CD8-positive, alpha-beta memory T cell (primary cell): ENCODE measurements around the gene ZNF273. TPM values are rescaled to one million over a fixed set of nuclear protein-coding genes. Genes with fewer than 3 reads are reported as not detected.

Experiments
- CTCF ChIA-PET: fragments of 350-600 bp; sonication (Branson Sonifier 250); formaldehyde crosslinking; loops from one replicate; lab custom pipeline; 2021; ENCODE audit warnings: antibody characterized with exemption; lab: Charles Lee
- POLR2A ChIA-PET: fragments of 350-600 bp; sonication (Branson Sonifier 250); formaldehyde crosslinking; loops from one replicate; lab custom pipeline; 2021; ENCODE audit warnings: antibody characterized with exemption; lab: Charles Lee
- DNase-seq, 5 donors: peaks; one replicate each; pipeline versions ENCODE4 v3.0.0 to v3.0.0-alpha.2; 2020 to 2022; ENCODE audit warnings: mixed read lengths in 1 of 5
- H3K27ac ChIP-seq: one replicate; pipeline ENCODE4 v1.7.0; 2013; ENCODE audit warnings: low read depth, mild to moderate bottlenecking, low read length, moderate library complexity
- H3K27me3 ChIP-seq: 2 replicates; pipeline ENCODE4 v1.7.0; 2013; ENCODE audit warnings: low read length, mild to moderate bottlenecking; ENCODE audit not compliant: insufficient read depth, poor library complexity, severe bottlenecking
- H3K36me3 ChIP-seq: 2 replicates; pipeline ENCODE4 v1.7.0; 2013; ENCODE audit warnings: mild to moderate bottlenecking, low read length, moderate library complexity; ENCODE audit not compliant: insufficient read depth
- H3K4me1 ChIP-seq: 2 replicates; pipeline ENCODE4 v1.7.0; 2013; ENCODE audit warnings: mild to moderate bottlenecking, low read length, moderate library complexity; ENCODE audit not compliant: insufficient read depth
- H3K4me3 ChIP-seq: 2 replicates; pipeline ENCODE4 v1.7.0; 2013; ENCODE audit warnings: mild to moderate bottlenecking, low read length
- H3K9me3 ChIP-seq: 2 replicates; pipeline ENCODE4 v1.7.0; 2013; ENCODE audit warnings: mild to moderate bottlenecking, low read length
- H3K27ac Mint-ChIP-seq, 8 donors: one replicate each; pipeline ENCODE4 v1.8.0; 2020 to 2021; ENCODE audit warnings: mixed read lengths in 8 of 8, mild to moderate bottlenecking in 6 of 8, inconsistent platforms in 3 of 8, moderate library complexity in 3 of 8
- H3K27me3 Mint-ChIP-seq, 2 donors: one replicate each; pipeline ENCODE4 v1.8.0; 2020 to 2021; ENCODE audit warnings: mixed read lengths in 2 of 2, mild to moderate bottlenecking in 1 of 2, moderate library complexity in 1 of 2
- H3K36me3 Mint-ChIP-seq, 3 donors: one replicate each; pipeline ENCODE4 v1.8.0; 2020 to 2021; ENCODE audit warnings: mixed read lengths in 3 of 3, inconsistent platforms in 1 of 3, mild to moderate bottlenecking in 1 of 3
- H3K4me1 Mint-ChIP-seq, 3 donors: one replicate each; pipeline ENCODE4 v1.8.0; 2020 to 2021; ENCODE audit warnings: mixed read lengths in 3 of 3, inconsistent platforms in 1 of 3, mild to moderate bottlenecking in 1 of 3
- H3K4me3 Mint-ChIP-seq, 7 donors: one replicate each; pipeline ENCODE4 v1.8.0; 2020 to 2021; ENCODE audit warnings: mixed read lengths in 7 of 7, mild to moderate bottlenecking in 6 of 7, moderate library complexity in 4 of 7, inconsistent platforms in 2 of 7
- H3K9me3 Mint-ChIP-seq, 5 donors: one replicate each; pipeline ENCODE4 v1.8.0; 2020 to 2022; ENCODE audit warnings: mixed read lengths in 5 of 5, mild to moderate bottlenecking in 3 of 5, moderate library complexity in 2 of 5, inconsistent platforms in 1 of 5
- polyA plus RNA-seq: library from polyadenylated mRNA; unstranded; fragments of 300-500 nt; fragmentation: Illumina TruSeq; gene quantifications from one replicate; pipeline ENCODE4 v1.2.3, GENCODE V29; 2021
- total RNA-seq, 2 experiments: library from RNA; stranded (reverse); gene quantifications; one replicate each; pipeline ENCODE4 v1.2.3, GENCODE V29; 2021

Gene ZNF273
- total and polyA plus RNA-seq, 3 experiments from 2014 or later = 3.1 to 7.1 (median 6.8) TPM

DNA sequence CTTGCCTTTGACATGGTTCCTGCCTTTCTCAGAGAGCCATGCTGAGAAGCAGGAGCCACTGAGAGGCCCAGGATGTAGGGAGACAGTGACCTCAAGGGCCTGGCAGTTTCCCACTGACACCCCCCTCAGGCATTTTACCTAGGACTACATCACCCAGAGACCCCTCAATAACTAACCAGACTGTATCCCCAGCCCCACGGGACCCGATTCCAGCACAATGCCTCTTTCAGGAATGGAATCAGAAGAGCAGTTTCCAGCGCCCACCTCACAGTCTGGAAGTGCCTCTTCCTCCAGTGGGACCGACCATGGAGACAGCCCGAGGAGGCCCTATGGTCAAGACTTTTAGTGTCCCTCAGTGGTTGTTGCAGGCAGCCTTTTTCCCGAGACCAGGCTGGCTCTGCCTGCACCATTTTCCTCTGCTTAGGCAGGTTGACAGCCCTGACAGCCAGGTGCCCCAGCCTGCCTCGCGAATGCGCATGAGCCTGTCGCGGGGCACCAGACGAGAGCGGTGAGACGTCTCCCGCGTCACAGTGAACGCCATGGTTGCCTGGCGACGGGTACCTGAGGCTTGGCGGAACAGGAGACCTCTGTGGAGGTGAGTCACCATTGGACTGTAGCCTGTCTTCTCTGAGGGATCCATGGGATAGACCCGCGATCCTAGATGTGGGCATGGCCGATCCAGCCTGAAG is 28.4 kb upstream of the ZNF273 start:
- no peaks in the 10 kb centered on the region for H3K4me1 ChIP-seq
- Mint-ChIP-seq H3K27ac (no peak overlapping the region), H3K4me1 (peaks cover 6 to 17% (median 13%) of the 10 kb centered on the region in 3 donors), H3K9me3 (peaks cover 0 to 3% (median 0%) of the 10 kb centered on the region in 5 donors), H3K36me3 (no peaks in the 10 kb centered on the region), H3K27me3 (peaks cover 15 to 37% of the 10 kb centered on the region in 2 donors), H3K4me3 (no peak overlapping the region)
- no peaks in the 10 kb centered on the region for H3K27me3 ChIP-seq
- no peak overlapping the region for H3K4me3 ChIP-seq
- H3K27ac ChIP-seq = no peak overlapping the region
- ChIA-PET CTCF (no interaction called here), POLR2A (no interaction called here)
- H3K36me3 ChIP-seq = no peaks in the 10 kb centered on the region
- no peaks in the 10 kb centered on the region for H3K9me3 ChIP-seq
- DNase-seq = no peak

DNA sequence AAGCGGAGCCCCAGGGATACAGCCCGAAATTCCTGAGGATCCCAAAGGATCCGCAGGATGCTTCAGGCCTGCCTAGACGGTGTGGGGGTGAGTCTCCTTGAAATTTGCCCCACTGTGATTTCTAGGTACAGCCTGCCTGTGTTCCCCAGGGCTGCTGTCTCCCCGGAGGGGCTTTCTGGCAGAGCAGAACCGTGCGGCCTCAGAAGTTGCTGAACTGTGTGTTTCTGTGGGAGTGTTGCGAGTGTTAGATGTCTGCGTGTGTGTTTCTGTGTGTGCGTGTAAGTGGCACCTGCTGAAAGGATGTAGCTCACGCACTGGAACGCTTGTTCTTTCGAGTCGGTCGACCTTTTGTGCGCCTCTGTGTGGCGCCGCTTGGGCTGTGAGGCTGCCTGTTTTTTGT is 27.8 kb upstream of the ZNF273 start:
- no peaks in the 10 kb centered on the region for H3K9me3 ChIP-seq
- no peaks in the 10 kb centered on the region for H3K4me1 ChIP-seq
- Mint-ChIP-seq H3K27me3 (peaks cover 16 to 40% of the 10 kb centered on the region in 2 donors), H3K27ac (no peak overlapping the region), H3K4me1 (peaks cover 6 to 17% (median 13%) of the 10 kb centered on the region in 3 donors), H3K9me3 (peaks cover 0 to 3% (median 0%) of the 10 kb centered on the region in 5 donors), H3K36me3 (no peaks in the 10 kb centered on the region), H3K4me3 (no peak overlapping the region)
- H3K4me3 ChIP-seq = no peak overlapping the region
- no peaks in the 10 kb centered on the region for H3K36me3 ChIP-seq
- ChIA-PET POLR2A (no interaction called here), CTCF (no interaction called here)
- no peak for DNase-seq
- no peaks in the 10 kb centered on the region for H3K27me3 ChIP-seq
- no peak overlapping the region for H3K27ac ChIP-seq

DNA sequence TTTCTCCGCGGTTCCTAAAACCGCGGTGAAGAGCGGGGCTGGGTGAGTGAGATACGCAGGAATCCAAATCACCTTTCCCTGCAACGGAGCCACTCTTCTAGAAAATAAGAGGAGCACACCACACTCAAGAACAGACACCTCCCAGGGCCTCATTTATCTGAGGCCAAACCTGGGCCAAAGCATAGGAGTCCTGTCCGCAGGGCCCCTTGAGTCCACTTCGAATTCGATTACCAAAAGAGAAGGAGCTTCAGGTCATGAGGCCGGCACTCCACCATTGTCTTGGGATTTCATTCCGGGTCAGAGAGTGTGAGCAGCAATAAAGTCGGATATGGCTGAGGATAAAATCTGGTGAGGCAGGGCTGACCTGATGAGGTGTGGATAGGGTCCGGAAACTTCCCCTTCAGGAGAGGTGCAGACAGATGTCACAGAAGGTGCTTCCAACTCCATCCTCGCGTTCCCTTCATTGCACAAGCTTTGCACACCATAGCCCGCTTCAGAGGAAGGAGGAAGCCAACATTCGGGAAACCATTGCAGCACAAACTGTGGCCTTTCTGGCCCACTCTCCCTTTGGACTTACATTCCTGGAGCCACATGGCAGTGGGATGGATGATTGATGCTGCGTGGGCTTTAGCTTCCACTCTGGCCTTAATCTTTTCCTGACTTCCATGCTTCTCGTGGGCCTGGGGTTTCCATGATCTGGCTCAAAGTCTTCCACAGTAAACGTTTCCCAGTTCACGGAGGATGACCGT is 27.2 kb upstream of the ZNF273 start:
- no peaks in the 10 kb centered on the region for H3K9me3 ChIP-seq
- Mint-ChIP-seq H3K27ac (peak overlapping the region in 1 of 8 donors; percentile 47), H3K36me3 (no peaks in the 10 kb centered on the region), H3K4me1 (peaks cover 6 to 17% (median 13%) of the 10 kb centered on the region in 3 donors), H3K4me3 (no peak overlapping the region), H3K9me3 (peaks cover 0 to 3% (median 0%) of the 10 kb centered on the region in 5 donors), H3K27me3 (peaks cover 16 to 45% of the 10 kb centered on the region in 2 donors)
- no peaks in the 10 kb centered on the region for H3K27me3 ChIP-seq
- POLR2A ChIA-PET = no interaction called here
- no peaks in the 10 kb centered on the region for H3K4me1 ChIP-seq
- no peak overlapping the region for H3K4me3 ChIP-seq
- CTCF ChIA-PET = no interaction called here
- no peaks in the 10 kb centered on the region for H3K36me3 ChIP-seq
- no peak overlapping the region for H3K27ac ChIP-seq
- DNase-seq = no peak

DNA sequence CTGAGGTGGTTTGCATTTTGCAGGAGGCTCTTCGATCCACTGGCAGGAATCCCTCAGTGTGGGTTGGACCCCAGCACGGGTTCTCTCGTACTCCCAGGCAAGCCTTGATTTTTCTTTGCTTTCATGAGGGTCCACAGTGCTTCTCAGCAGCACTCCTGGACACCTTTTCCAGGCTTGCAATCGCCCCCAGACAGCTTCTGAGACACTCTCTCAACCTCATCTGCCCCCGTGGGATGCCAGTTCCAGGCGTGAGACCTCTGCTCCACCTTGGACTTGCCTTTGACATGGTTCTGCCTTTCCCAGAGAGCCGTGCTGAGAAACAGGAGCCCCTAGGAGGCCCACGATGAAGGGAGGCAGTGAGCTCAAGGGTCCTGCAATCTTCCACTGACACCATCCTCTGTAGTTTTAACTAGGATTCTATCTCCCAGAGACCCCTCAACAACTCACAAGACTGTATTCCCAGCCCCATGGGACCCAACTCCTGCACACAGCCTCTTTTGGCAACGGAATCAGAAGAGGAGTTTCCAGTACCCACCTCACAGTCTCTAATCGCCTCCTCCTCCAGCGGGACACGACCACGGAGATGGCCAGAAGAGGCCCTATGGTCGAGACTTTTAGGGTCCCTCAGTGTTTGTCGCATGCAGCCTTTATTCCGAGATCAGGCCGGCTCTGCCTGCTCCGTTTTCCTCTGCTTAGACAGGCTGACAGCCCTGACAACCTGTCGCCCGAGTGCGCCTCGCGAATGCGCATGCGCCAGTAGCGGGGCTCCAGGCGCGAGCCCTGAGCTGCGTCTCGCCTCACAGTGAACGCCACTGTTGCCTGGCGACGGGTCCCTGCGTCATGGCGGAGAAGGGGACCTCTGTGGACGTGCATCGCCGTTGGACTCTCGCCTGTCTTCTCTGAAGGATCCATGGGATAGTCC is 26.0 kb upstream of the ZNF273 start:
- Mint-ChIP-seq H3K36me3 (no peaks in the 10 kb centered on the region), H3K4me1 (peaks cover 6 to 23% (median 13%) of the 10 kb centered on the region in 3 donors), H3K27ac (peak overlapping the region in 6 of 8 donors; percentile 49 to 79 (median 66)), H3K9me3 (peaks cover 0 to 3% (median 0%) of the 10 kb centered on the region in 5 donors), H3K4me3 (peak overlapping the region; percentile 59 to 82 (median 77)), H3K27me3 (peaks cover 19 to 47% of the 10 kb centered on the region in 2 donors)
- Histone ChIP-seq H3K9me3 (no peaks in the 10 kb centered on the region), H3K4me1 (no peaks in the 10 kb centered on the region), H3K4me3 (peak overlapping the region; percentile 46), H3K36me3 (no peaks in the 10 kb centered on the region), H3K27ac (no peak overlapping the region), H3K27me3 (no peaks in the 10 kb centered on the region)
- CTCF ChIA-PET = interaction anchor here (0.9 kb wide), 1 partner anchor 11 kb away, joined by 3 read pairs; no protein-coding TSS in a partner anchor
- DNase-seq = peak; percentile 49 to 87 (median 62)
- POLR2A ChIA-PET = interaction anchor here (1.0 kb wide), 1 partner anchor 83 kb away, joined by 3 read pairs; the partner anchor contains the start of gene ZNF138

DNA sequence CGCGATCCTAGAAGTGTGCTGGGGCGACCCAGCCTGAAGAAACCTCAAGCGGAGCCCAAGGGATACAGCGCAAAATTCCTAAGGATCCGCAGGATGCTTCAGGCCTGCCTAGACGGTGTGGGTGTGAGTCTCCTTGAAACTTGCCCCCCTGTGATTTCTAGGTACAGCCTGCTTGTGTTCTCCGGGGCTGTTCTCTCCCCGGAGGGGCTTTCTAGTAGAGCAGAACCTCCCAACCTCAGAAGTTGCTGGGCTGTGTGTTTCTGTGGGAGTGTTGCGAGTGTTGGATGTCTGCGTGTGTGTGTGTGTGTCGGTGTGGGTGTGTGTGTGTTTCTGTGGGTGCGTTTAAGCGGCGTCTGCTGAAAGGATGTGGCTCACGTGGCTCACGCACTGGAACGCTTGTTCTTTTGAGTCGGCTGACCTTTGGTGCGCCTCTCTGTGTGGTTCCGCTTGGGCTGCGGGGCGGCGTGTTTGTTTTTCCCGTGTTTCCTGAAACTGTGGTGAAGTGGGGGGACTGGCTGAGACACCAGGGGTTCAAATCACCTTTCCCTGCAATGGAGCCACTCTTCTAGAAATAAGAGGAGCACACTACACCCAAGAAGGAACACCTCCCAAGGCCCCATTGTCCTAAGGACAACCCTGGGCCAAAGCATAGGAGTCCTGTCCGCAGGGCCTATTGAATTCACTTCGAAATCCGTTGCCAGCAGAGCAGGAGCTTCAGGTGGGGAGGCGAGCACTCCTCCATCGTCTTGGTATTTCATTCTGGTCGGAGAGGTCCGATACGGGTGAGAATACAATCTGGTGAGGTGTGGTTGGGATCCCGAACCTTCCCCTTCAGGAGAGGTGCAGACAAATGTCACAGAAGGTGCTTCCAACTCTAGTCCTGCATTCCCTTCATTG is 25.1 kb upstream of the ZNF273 start:
- POLR2A ChIA-PET = interaction anchor here (1.0 kb wide), 1 partner anchor 84 kb away, joined by 3 read pairs; the partner anchor contains the start of gene ZNF138
- Histone ChIP-seq H3K27me3 (no peaks in the 10 kb centered on the region), H3K4me1 (no peaks in the 10 kb centered on the region), H3K9me3 (no peaks in the 10 kb centered on the region), H3K27ac (no peak overlapping the region), H3K36me3 (no peaks in the 10 kb centered on the region), H3K4me3 (peak overlapping the region; percentile 46)
- Mint-ChIP-seq H3K27ac (peak overlapping the region in 5 of 8 donors; percentile 23 to 79 (median 65)), H3K9me3 (peaks cover 0 to 2% (median 0%) of the 10 kb centered on the region in 5 donors), H3K27me3 (peaks cover 17 to 52% of the 10 kb centered on the region in 2 donors), H3K4me3 (peak overlapping the region; percentile 59 to 82 (median 77)), H3K4me1 (peaks cover 12 to 31% (median 19%) of the 10 kb centered on the region in 3 donors), H3K36me3 (no peaks in the 10 kb centered on the region)
- CTCF ChIA-PET = interaction anchor here (0.9 kb wide), 1 partner anchor 10 kb away, joined by 3 read pairs; no protein-coding TSS in a partner anchor
- peak in 1 of 5 donors; percentile 38 for DNase-seq

DNA sequence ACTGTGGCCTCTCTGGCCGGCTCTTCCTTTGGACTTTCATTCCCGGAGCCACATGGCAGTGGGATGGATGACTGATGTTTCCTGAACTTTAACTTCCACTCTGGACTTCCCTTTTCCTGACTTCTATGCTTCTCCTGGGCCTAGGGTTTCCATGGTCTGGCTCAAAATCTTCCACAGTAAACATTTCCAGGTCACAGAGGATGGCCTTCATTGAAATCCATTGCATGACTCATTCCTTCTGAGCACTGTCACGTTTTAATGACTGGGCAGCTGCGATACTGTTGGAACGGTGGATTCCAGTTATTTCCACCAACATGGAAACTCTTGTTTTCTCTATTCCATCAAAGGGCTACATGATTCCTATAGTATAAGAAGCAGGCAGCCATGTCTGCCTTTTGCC is 24.4 kb upstream of the ZNF273 start:
- H3K36me3 Mint-ChIP-seq = no peaks in the 10 kb centered on the region
- DNase-seq = no peak
- Histone ChIP-seq H3K9me3 (no peaks in the 10 kb centered on the region), H3K4me3 (no peak overlapping the region), H3K27me3 (no peaks in the 10 kb centered on the region), H3K27ac (no peak overlapping the region), H3K36me3 (no peaks in the 10 kb centered on the region), H3K4me1 (no peaks in the 10 kb centered on the region)
- H3K4me1 Mint-ChIP-seq = peaks cover 12 to 36% (median 19%) of the 10 kb centered on the region in 3 donors
- H3K4me3 Mint-ChIP-seq = peak overlapping the region in 2 of 7 donors; percentile 6 to 25
- ChIA-PET POLR2A (no interaction called here), CTCF (no interaction called here)
- H3K27me3 Mint-ChIP-seq = peaks cover 24 to 54% of the 10 kb centered on the region in 2 donors
- H3K27ac Mint-ChIP-seq = peak overlapping the region in 1 of 8 donors; percentile 45
- peaks cover 0 to 2% (median 0%) of the 10 kb centered on the region in 5 donors for H3K9me3 Mint-ChIP-seq
